SK-N-SH (cell line): ENCODE data around the gene MLEC.

Experiments used
- EP300 ChIP-seq, 2 experiments: IDR thresholded peaks; 2 replicates each; pipeline versions ENCODE4 v1.4.0 to v1.6.1; 2012; ENCODE audit warnings: borderline replicate concordance in 1 of 2, low read depth in 1 of 2, low read length in 1 of 2
- EZH2phosphoT487 ChIP-seq: fragments of 200-600 bp; sonication (generic); IDR thresholded peaks from 2 replicates; pipeline ENCODE4 v1.6.1; 2017; ENCODE audit warnings: low read depth, mixed run types, mild to moderate bottlenecking, antibody characterized with exemption, moderate library complexity, borderline replicate concordance
- FOXJ3 ChIP-seq: sonication (generic); formaldehyde crosslinking; IDR thresholded peaks from 2 replicates; pipeline ENCODE4 v1.5.1; 2020; ENCODE audit warnings: mild to moderate bottlenecking, missing genetic modification reagents
- JUND ChIP-seq: IDR thresholded peaks from 2 replicates; pipeline ENCODE4 v1.4.0; 2012
- POLR2AphosphoS5 ChIP-seq: IDR thresholded peaks from 2 replicates; pipeline ENCODE4 v1.6.1; 2012; ENCODE audit warnings: low read depth, low read length
- RAD21 ChIP-seq: IDR thresholded peaks from 2 replicates; pipeline ENCODE4 v1.6.1; 2012; ENCODE audit warnings: mild to moderate bottlenecking, low read length
- TAF1 ChIP-seq: IDR thresholded peaks from 2 replicates; pipeline ENCODE4 v1.6.1; 2012; ENCODE audit warnings: low read depth, mild to moderate bottlenecking, low read length, moderate library complexity, borderline replicate concordance
- TF ChIP-seq, protein P1 (sequence below): fragments of 200-600 bp; sonication (generic); IDR thresholded peaks from 2 replicates; pipeline ENCODE4 v1.6.1; 2017; ENCODE audit warnings: antibody characterized with exemption, mild to moderate bottlenecking, moderate library complexity
- TF ChIP-seq, protein P2 (sequence below): fragments of 150-350 bp; IDR thresholded peaks from 2 replicates; pipeline ENCODE4 v1.6.1; 2017; ENCODE audit warnings: antibody characterized with exemption, low read length, low read depth, borderline replicate concordance

DNA sequence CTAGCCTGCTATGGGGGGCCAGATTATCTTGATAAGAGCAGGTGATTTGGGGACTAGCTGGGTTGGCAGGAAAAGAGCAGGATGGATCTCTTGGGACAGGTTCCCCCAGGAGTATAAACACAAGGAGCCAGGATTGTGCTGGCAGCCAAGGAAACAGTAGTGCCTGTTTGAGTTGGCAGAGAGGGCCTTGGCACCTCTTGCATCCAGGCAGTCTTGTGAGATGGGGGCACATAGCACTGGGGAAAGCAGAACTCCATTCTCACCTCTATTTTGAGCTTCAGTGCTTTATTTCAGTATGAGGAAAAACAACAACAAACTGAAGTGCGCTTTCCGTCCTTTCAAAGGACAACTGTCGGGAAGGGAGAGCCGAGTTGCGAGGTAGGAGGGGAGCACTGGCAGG lies 13.9 kb downstream of the MLEC start:
- TF ChIP-seq, protein P1, sequence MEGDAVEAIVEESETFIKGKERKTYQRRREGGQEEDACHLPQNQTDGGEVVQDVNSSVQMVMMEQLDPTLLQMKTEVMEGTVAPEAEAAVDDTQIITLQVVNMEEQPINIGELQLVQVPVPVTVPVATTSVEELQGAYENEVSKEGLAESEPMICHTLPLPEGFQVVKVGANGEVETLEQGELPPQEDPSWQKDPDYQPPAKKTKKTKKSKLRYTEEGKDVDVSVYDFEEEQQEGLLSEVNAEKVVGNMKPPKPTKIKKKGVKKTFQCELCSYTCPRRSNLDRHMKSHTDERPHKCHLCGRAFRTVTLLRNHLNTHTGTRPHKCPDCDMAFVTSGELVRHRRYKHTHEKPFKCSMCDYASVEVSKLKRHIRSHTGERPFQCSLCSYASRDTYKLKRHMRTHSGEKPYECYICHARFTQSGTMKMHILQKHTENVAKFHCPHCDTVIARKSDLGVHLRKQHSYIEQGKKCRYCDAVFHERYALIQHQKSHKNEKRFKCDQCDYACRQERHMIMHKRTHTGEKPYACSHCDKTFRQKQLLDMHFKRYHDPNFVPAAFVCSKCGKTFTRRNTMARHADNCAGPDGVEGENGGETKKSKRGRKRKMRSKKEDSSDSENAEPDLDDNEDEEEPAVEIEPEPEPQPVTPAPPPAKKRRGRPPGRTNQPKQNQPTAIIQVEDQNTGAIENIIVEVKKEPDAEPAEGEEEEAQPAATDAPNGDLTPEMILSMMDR, result no peak
- TF ChIP-seq POLR2AphosphoS5, result no peak
- no peak for TF ChIP-seq EP300 (IDR thresholded peaks at IDR 0.05; ENCODE audit: borderline replicate concordance in 1 of 2, low read depth in 1 of 2, low read length in 1 of 2)
- no peak for TF ChIP-seq JUND
- no peak for TF ChIP-seq FOXJ3 (CRISPR knock-in tag)
- TF ChIP-seq RAD21, result no peak
- no peak for TF ChIP-seq EZH2phosphoT487
- no peak for TF ChIP-seq TAF1
- TF ChIP-seq, protein P2, sequence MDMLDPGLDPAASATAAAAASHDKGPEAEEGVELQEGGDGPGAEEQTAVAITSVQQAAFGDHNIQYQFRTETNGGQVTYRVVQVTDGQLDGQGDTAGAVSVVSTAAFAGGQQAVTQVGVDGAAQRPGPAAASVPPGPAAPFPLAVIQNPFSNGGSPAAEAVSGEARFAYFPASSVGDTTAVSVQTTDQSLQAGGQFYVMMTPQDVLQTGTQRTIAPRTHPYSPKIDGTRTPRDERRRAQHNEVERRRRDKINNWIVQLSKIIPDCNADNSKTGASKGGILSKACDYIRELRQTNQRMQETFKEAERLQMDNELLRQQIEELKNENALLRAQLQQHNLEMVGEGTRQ, result no peak
